PC-3 (cell line): ENCODE results near the gene P2RY11.

Source experiments
- CTCF ChIP-seq: fragments of 300-600 bp; sonication (generic); conservative IDR thresholded peaks from 2 replicates; pipeline ENCODE4 v1.5.1; 2017; ENCODE audit warnings: antibody characterized with exemption, low read depth, mild to moderate bottlenecking, low read length
- EZH2 ChIP-seq: fragments of 300-600 bp; sonication (generic); IDR thresholded peaks from one replicate; pipeline ENCODE4 v1.6.1; 2017; ENCODE audit warnings: antibody characterized with exemption, mild to moderate bottlenecking, low read length; ENCODE audit not compliant: unreplicated experiment
- EZH2phosphoT487 ChIP-seq: fragments of 300-600 bp; sonication (generic); IDR thresholded peaks from 2 replicates; pipeline ENCODE4 v1.6.1; 2018; ENCODE audit warnings: mild to moderate bottlenecking, antibody characterized with exemption, low read length, borderline replicate concordance

GRCh38 chr19:10089801-10090375, 21.6 kb upstream of the P2RY11 start:
- no peak for TF ChIP-seq CTCF
- TF ChIP-seq EZH2, result no peak
- no peak for TF ChIP-seq EZH2phosphoT487
